OCI-LY1 (cell line): ENCODE measurements around the gene SDC1.

Experiments used
- H2AFZ ChIP-seq: fragments of 200-600 bp; sonication (generic), shearing (Covaris generic); 2 replicates; pipeline ENCODE4 v1.6.0; 2014; ENCODE audit warnings: antibody characterized with exemption, mild to moderate bottlenecking, low read length
- H3F3A ChIP-seq: fragments of 200-600 bp; sonication (generic), shearing (Covaris generic); 2 replicates; pipeline ENCODE4 v1.6.0; 2014; ENCODE audit warnings: mild to moderate bottlenecking, antibody characterized with exemption, low read length, moderate library complexity; ENCODE audit not compliant: insufficient read depth
- H3K27ac ChIP-seq: fragments of 200-600 bp; sonication (generic); 2 replicates; pipeline ENCODE4 v1.5.1; 2014; ENCODE audit warnings: low read length, mixed run types, mild to moderate bottlenecking, low read depth; ENCODE audit not compliant: poor library complexity, severe bottlenecking
- H3K27me3 ChIP-seq: fragments of 200-600 bp; sonication (generic); 2 replicates; pipeline ENCODE4 v1.6.0; 2014; ENCODE audit warnings: antibody characterized with exemption, mild to moderate bottlenecking, low read length, moderate library complexity; ENCODE audit not compliant: insufficient read depth
- H3K36me3 ChIP-seq: fragments of 200-600 bp; sonication (generic); 2 replicates; pipeline ENCODE4 v1.6.1; 2014; ENCODE audit warnings: mild to moderate bottlenecking, antibody characterized with exemption, low read length, moderate library complexity, mixed read lengths; ENCODE audit not compliant: insufficient read depth
- H3K4me1 ChIP-seq: fragments of 200-600 bp; sonication (generic); 2 replicates; pipeline ENCODE4 v1.5.1; 2014; ENCODE audit warnings: mild to moderate bottlenecking, low read length, moderate library complexity; ENCODE audit not compliant: insufficient read depth, severe bottlenecking
- H3K4me2 ChIP-seq: fragments of 200-600 bp; sonication (generic), shearing (Covaris generic); 2 replicates; pipeline ENCODE4 v1.6.1; 2014; ENCODE audit warnings: low read length
- H3K4me3 ChIP-seq: fragments of 200-600 bp; sonication (generic); 2 replicates; pipeline ENCODE4 v1.5.1; 2014; ENCODE audit warnings: low read length, low read depth, mild to moderate bottlenecking, mixed read lengths; ENCODE audit not compliant: poor library complexity, severe bottlenecking
- H3K79me2 ChIP-seq: fragments of 200-600 bp; shearing (Covaris generic); 2 replicates; pipeline ENCODE4 v1.6.1; 2016; ENCODE audit warnings: mixed run types, low read length, mixed read lengths; ENCODE audit not compliant: insufficient read depth
- H3K9ac ChIP-seq: fragments of 200-600 bp; sonication (generic), shearing (Covaris generic); 2 replicates; pipeline ENCODE4 v1.6.1; 2014; ENCODE audit warnings: mild to moderate bottlenecking, low read length, mixed read lengths
- H3K9me2 ChIP-seq: fragments of 200-600 bp; sonication (generic), shearing (Covaris generic); 2 replicates; pipeline ENCODE4 v1.6.1; 2014; ENCODE audit warnings: low read depth, mild to moderate bottlenecking, low read length, mixed read lengths
- H3K9me3 ChIP-seq: fragments of 200-600 bp; shearing (Covaris generic); 2 replicates; pipeline ENCODE4 v1.6.1; 2014; ENCODE audit warnings: low read length, mixed read lengths
- H4K20me1 ChIP-seq: fragments of 200-600 bp; sonication (generic), shearing (Covaris generic); 2 replicates; pipeline ENCODE4 v1.6.0; 2016; ENCODE audit warnings: mild to moderate bottlenecking, low read length; ENCODE audit not compliant: insufficient read depth
- CTCF ChIP-seq: fragments of 200-600 bp; sonication (generic), shearing (Covaris generic); IDR thresholded peaks from 2 replicates; pipeline ENCODE4 v1.5.1; 2017; ENCODE audit warnings: mild to moderate bottlenecking, antibody characterized with exemption, low read length, moderate library complexity, mixed read lengths
- EZH2 ChIP-seq: fragments of 200-600 bp; sonication (generic), shearing (Covaris generic); IDR thresholded peaks from 2 replicates; pipeline ENCODE4 v1.8.0; 2017; ENCODE audit warnings: borderline replicate concordance, mixed run types, mild to moderate bottlenecking, antibody characterized with exemption, low read length, moderate library complexity, mixed read lengths

The SDC1 gene

GRCh38 chr2:20220806-20221554 is 4.0 kb downstream of the SDC1 start:
- no peak overlapping the region for H3K27ac ChIP-seq
- H4K20me1 ChIP-seq = no peaks in the 10 kb centered on the region
- H3K4me3 ChIP-seq = no peak overlapping the region
- H3K9ac ChIP-seq = no peak overlapping the region
- no peaks in the 10 kb centered on the region for H3K9me3 ChIP-seq
- H3K27me3 ChIP-seq = peaks cover 13% of the 10 kb centered on the region; the same call in 1 of the 2 replicates
- H3K4me1 ChIP-seq = no peaks in the 10 kb centered on the region
- no peak overlapping the region for H3K4me2 ChIP-seq
- no peaks in the 10 kb centered on the region for H3K9me2 ChIP-seq
- H3K79me2 ChIP-seq = no peaks in the 10 kb centered on the region
- H3F3A ChIP-seq = no peaks in the 10 kb centered on the region
- H2AFZ ChIP-seq = no peak overlapping the region
- TF ChIP-seq EZH2 = no peak
- TF ChIP-seq CTCF = no peak
- no peaks in the 10 kb centered on the region for H3K36me3 ChIP-seq

- Histone ChIP-seq H3K4me2 (no peak overlapping the region), H3K36me3 (no peaks in the 10 kb centered on the region), H3K79me2 (no peaks in the 10 kb centered on the region), H3K4me3 (no peak overlapping the region), H3K27ac (no peak overlapping the region), H3K9me3 (no peaks in the 10 kb centered on the region), H4K20me1 (no peaks in the 10 kb centered on the region), H3K27me3 (peaks cover 11% of the 10 kb centered on the region; the same call in 1 of the 2 replicates), H3K9ac (no peak overlapping the region), H3F3A (no peaks in the 10 kb centered on the region), H3K9me2 (no peaks in the 10 kb centered on the region), H2AFZ (no peak overlapping the region), H3K4me1 (no peaks in the 10 kb centered on the region)
- TF ChIP-seq CTCF (no peak), EZH2 (no peak)
These were observed 5.1 kb downstream of the SDC1 start for GRCh38 chr2:20219763-20220380.

GRCh38 chr2:20218331-20219320 is 6.3 kb downstream of the SDC1 start:
- Histone ChIP-seq H3K4me1 (no peaks in the 10 kb centered on the region), H3K27ac (no peak overlapping the region), H3K9me2 (no peaks in the 10 kb centered on the region), H3F3A (no peaks in the 10 kb centered on the region), H3K4me2 (no peak overlapping the region), H3K79me2 (no peaks in the 10 kb centered on the region), H3K27me3 (peaks cover 11% of the 10 kb centered on the region; the same call in 1 of the 2 replicates), H2AFZ (no peak overlapping the region), H4K20me1 (no peaks in the 10 kb centered on the region), H3K36me3 (no peaks in the 10 kb centered on the region), H3K9me3 (no peaks in the 10 kb centered on the region), H3K9ac (no peak overlapping the region), H3K4me3 (no peak overlapping the region)
- TF ChIP-seq CTCF (no peak), EZH2 (no peak)
